HPDE6-E6E7 (cell line): Measurements from ENCODE around the gene THSD4.
"Not testable (repeated sequence)": the region's sequence is repeated elsewhere in the genome, so short reads cannot be mapped to it uniquely, and the experiment has no call there.

Source experiments
- DNase-seq: peaks from one replicate; pipeline ENCODE4 v3.0.0; 2011; ENCODE audit warnings: missing footprints; ENCODE audit errors: extremely low spot score

THSD4 gene

GRCh38 chr15:71658036-71658435 lies 542.8 kb downstream of the THSD4 start:
- DNase-seq = no peak

GRCh38 chr15:71658827-71659729 lies 543.8 kb downstream of the THSD4 start:
- no peak for DNase-seq

- DNase-seq = no peak
Measured at GRCh38 chr15:71659730-71660067, 544.4 kb downstream of the THSD4 start.

DNA sequence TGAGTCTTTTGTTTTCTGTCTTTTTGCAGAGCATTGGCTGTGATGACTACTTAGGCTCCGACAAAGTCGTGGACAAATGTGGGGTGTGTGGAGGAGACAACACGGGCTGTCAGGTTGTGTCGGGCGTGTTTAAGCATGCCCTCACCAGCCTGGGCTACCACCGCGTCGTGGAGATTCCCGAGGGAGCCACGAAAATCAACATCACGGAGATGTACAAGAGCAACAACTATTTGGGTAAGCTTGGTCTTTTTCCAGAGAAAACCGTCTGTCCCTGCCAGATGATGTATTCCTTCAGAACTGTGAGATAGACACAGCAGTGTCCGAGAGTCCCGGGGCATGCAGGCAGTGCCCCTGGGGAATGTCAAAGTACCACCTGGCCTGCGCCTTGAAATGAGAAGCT lies 545.2 kb downstream of the THSD4 start:
- DNase-seq = no peak

GRCh38 chr15:71662306-71662705 lies 547.0 kb downstream of the THSD4 start:
- no peak for DNase-seq

DNA sequence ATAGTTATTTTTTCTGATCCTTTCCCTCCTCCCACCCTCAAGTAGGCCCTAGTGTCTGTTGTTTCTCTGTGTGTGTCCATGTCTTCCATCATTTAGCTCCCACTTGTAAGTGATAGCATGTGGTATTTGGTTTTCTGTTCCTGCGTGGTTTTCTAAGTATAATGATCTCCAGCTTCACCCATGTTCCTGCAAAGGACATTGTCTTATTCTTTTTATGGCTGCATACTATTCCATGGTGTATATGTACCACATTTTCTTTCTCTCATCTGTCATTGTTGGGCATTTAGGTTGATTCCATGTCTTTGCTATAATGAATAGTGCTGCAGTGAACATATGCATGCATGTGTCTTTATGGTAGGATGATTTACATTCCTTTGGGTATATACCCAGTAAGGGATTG lies 549.4 kb downstream of the THSD4 start:
- no peak for DNase-seq

DNA sequence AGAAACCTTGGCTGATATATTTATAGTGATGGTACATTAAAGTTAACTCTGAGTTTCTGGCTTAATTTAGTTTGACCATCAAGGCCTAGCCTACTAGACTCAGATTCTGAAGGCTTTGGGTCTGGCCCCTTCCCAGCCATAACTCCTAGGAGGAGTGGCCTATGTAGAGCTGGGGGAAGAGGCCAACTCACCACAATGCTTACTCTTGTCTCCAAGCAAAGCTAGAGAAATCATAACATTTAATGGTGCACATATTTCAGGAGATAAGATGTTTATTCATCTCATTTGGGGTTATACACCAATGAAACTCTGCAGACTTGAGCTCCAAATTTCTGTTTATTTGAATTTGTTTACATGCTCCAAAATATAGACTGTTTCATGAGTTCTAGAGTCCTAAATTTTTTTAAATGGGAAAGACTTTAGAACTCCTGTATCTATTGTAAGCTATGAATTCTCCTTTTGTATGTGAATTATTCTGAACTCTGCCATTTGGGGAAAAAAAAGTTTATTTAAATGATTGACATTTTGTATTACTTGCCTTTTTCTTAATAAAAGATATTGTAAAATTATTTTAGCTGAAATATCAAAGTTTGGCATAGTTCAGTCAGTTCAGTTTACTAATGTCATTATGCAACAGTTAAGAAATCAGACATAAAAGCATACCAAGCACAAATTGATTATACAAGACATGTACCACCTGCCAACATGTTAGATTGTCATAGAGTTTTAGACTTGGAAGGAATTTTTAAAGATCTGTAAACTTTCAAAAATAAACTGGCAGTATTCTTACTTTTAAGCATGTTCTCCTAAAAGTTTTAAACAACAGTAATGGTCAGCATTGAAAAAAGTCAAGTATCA lies 551.7 kb downstream of the THSD4 start:
- DNase-seq = no peak

- no peak for DNase-seq
Measured at GRCh38 chr15:71669688-71670087, 554.4 kb downstream of the THSD4 start.

- not testable (repeated sequence) for DNase-seq
Measured at GRCh38 chr15:71670222-71670621, 555.0 kb downstream of the THSD4 start.

- no peak for DNase-seq
Measured at GRCh38 chr15:71674354-71674753, 559.1 kb downstream of the THSD4 start.

GRCh38 chr15:71677352-71677751 lies 562.1 kb downstream of the THSD4 start:
- DNase-seq = no peak

- DNase-seq = no peak
Measured at GRCh38 chr15:71677766-71678165, 562.5 kb downstream of the THSD4 start.

DNA sequence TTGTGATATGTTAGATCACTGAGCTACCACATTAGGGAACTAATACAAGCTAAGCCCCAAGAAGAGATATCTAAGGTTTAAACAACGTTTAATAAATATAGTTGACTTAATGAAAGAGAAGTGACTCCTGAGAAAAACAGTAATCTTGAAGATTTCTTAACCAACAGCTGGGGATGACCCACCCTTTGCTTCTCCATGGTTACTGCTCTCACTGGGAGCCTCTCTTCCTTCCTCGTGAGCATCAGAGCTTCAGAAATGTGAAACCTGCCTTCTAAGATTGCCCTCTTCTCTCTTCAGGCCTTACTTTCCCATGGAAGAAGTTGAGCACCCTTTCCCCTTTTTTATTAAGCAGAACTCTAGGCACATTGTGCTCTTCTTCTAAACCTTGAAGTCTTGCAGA lies 562.9 kb downstream of the THSD4 start:
- DNase-seq = no peak

DNA sequence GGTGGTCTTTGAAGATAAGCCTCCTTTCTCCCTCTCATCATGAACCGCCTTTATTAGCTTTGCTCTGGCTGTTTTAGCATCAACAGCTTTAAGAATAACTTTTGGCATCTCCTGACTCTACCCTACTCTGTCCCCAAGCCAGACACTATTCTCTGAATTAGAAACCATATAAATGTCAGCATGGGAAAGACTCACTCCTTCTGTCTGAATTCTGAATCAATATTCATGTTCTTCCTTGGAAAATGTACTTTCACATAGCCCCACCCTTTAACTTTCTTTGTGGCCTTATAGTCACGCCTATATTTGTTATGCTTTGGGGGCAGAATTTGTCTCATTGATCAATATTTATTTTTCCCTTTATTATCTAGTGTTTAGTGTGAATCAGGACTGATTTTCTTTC lies 563.3 kb downstream of the THSD4 start:
- DNase-seq = no peak

DNA sequence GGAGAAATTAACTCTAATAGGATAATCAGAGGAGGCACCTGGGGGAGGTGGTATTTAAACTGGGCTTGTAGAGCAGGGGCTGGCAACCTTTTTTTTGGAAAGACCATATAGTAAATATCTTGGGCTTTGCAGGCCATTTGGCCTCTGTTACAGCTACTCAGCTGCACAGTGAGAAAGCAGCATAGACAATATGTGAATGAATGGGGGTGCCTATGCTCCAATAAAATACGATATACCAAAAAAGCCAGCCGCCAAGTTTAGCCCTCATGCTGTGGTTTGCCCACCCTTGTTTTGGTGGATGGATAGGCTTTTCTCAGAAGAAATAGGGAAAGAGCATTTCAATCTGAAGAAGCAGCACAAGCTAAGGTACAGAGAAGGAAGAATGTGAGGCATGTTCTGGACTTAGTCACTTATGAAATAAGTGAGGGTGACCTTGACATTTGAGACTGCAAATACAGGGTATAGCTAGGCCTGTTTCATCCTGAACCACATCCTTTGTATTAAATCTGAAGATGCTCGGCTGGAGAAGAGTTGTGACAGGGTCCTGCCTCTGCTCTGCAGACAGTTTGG lies 564.0 kb downstream of the THSD4 start:
- DNase-seq = no peak

DNA sequence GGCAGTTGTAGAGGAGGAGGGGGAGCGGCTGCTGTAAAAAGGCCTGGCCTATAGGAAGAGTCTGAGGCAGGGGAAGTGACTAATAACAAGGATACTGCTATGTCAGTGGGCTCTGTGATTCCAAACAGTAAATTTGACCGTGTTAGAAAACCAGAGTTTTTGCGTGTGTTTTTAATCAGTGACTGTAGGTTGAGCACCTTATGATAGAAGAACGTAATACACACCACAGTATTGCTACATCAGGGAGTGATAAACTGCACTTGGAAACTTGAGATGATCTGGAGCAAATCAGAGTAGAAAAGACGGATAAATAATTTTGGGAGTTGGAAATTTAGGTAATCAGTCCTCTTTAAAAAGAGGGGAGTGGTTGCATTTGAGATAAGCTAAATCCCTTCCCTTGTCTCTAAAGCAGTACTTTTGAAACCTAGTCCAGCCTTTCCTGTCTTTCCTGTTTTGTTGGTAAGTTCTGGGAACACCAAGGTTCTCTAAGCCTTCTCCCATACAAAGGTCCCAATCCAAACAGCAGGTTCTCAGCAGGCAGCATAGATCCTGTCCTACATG lies 564.6 kb downstream of the THSD4 start:
- DNase-seq = no peak

DNA sequence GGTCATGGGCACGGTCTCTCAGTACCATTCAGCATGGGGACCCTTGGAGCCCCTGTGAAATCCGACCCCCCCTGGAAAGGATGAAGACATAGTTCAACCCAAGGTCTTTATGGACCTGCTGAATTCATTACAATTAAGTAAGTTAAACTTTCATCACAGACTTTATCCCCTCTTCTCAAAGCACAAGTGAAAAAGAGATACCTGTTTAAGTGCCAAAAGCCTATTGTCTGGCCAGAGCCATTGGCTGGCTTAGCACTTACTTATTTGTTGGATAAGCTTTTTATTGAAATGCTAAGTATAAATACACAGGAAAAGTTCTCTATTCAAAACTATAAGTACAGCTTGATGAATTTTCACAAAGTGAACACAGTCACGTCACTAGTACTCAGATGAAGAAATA lies 566.7 kb downstream of the THSD4 start:
- DNase-seq = no peak

DNA sequence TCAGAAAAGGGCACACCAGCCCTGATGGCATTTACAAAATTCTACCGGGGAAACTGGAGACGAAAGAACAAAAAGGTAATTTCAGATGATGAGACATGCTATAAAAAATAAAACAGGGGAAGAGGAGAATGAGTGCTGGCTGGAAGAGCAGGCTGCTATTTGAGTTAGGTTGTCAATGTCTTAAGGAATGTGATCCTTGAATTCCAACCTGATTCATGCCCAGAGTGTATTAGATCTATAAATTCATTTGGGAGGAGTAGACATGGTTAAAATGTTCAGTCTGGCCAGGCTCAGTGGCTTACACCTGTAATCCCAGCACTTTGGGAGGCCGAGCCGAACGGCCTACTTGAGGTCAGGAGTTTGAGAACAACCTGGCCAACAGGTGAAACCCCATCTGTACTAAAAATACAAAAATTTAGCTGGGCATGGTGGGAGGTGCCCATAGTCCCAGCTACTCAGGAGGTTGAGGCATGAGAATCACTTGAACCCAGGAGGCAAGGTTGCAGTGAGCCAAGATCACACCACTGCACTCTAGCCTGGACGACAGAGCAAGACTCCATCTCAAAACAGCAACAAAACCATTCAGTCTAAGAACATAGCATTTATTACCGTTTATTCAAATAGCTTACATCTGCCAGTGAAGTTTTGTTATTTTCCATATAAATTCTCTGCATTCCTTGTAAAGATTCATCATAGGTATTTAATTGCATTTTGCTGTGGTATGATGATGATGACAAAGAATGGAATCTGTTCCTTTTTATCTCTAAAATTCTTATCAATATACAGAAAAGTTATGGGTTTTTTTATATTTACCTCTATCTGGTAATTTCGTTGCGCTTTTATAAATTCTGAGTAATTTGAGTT lies 568.4 kb downstream of the THSD4 start:
- no peak for DNase-seq

GRCh38 chr15:71685420-71685993 lies 570.2 kb downstream of the THSD4 start:
- no peak for DNase-seq

DNA sequence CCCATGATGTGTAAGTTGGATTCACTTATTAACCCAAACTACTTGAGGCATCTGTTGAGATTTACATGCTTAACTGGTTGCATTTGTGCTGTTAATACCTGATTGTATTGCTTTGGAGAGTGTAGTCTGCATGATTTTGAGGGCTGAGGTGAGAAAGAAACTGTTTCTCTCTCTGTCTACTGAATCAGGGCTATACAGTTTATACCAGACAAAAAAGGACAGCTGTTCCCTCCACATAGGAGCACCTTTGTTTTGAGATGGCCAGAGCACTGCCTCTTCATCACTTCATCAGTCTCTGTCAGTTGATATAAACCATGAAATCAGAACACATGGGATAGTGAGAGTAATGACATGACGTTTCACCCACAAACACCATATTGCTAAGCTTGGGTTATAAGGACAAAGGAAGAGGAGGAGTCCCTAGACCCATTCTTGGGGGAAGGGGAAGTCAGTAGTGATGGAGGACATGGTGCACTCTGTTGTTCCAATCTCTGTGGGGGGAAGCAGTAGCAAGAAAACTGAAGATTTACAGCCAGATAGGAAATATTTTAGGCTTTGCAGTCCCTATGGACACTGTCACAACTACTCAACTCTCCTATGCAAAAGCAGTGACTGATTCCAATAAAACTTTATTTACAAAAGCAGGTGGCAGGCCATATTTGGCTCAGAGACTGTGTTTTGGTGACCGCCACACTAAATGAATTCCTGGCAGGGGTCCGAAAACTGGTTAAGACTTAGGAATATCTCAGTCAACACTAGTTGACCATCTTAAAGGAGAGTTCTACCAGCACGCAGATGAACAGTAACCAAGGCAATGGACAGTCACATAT lies 571.2 kb downstream of the THSD4 start:
- DNase-seq = no peak
